ENCODE measurements around the gene SRSF1.

The SRSF1 gene

DNA sequence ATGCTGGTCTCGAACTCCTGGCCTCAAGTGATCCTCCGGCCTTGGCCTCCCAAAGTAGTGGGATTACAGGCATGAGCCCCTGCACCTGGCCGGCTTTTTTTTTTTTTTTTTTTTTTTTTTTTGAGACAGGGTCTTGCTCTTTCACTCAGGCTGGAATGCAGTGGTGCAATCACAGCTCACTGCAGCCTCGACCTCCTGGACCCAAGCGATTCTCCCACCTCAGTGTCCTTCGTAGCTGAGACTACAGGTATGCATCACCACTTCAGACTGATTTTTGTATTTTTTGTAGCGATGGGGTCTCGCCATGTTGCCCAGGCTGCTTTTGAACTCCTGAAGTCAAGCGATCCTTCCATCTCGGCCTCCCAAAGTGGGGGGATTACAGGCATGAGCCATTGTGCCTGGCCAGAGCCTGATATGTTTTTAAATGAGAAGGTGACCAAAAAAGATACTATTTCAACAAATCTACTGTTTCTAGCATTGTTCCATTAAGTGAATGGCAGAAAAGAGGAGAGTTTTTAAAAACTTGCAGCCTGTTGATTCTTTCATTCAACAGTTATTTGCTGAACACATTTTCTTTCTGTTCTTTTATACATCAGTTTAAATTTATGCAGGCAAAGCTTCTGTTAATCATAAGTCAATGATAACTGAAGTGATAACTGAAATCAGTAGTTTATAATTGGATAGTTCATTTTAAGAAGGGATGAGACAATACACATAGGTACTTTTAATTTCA lies 3.2 kb upstream of the SRSF1 start:
- DNase-seq, result no peak

DNA sequence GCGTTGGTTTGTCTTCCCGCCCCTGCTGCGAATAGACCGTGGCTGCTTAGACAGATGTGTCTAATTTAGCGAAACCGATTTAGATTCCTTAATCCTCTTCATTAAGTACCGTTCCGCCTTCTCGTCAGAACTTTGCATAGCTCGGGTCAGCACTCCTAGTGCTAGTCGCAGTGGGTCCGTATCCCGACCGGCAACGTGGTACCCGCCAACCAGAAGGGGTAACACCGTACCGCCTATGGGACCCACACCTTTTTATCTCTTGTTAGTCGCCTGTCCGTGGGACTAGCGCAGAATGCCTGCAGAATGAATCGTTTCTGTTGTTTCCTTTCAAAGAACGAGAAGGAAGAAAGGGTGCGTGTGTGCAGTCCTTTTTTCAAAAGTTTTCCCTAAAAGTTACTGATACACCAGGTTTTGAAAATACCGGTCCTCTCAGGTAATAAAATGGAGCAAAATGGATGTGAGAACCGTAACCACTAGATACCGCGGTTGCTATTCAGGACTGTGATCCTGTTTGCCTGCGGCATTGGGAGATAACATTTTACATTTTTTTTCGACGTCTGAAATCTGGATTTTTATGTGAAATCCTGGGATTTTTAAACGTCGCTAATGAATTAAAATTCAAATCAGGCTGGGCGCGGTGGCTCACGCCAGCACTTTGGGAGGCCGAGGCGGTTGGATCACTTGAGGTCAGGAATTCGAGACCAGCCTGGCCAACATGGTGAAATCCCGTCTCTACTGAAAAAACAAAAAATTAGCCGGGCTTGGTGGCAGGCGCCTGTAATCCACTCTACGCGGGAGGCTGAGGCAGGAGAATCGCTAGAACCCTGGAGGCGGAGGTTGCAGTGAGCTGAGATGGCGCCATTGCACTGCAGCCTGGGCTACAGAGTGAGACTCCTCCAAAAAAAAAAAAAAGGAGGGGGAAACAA lies 998 bp upstream of the SRSF1 start:
- DNase-seq, result no peak

DNA sequence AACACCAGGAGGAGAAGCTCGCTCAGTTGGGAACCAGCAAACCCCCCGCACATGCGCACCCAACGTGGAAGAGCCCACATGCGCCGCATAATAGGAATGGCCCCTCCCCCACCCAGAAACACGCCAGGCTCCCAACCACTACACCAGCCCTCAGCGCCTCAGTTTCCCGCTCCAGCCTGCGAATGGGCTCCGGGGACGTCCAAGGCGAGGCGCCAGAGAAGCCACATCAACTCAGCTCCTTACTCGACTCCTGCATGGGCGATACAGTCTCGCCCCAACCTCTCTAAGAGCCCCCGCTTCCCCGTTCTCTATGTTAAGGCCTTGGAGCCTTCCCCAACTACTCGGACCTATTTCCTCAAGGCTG lies 504 bp downstream of the SRSF1 start:
- DNase-seq, result peak; percentile 48

DNA sequence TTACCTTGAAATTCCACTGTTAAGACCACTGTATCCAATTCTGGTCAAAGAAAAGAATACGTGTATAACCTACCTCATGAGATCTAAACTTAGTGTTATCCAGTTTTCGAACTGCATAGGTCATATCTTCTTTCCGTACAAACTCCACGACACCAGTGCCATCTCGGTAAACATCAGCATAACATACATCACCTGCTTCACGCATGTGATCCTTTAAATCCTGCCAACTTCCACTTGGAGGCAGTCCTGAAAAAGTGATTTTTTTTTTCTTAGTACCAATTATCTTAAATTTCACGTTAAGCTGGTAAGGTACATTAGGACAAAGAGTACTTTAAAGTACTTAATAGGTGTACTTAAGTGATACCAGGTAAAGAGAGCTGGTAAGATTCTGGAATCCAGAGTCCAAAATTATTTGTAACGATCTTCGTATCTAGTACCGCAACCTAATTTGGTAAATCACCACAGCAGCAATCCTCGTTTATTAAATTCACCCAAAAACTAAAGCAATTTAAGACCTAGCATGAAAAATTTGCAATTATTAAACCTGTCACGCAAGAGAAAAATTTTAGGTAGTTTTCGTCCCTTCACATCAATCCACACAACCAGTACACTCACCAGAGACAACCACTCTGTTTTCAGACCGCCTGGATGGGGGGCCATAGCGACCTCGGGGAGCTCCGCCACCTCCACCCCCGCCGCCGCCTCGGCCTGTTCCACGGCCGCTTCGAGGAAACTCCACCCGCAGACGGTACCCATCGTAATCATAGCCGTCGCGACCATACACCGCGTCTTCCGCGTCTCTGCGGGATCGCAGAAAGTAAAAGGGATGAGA lies 1.1 kb downstream of the SRSF1 start:
- DNase-seq, result no peak

DNA sequence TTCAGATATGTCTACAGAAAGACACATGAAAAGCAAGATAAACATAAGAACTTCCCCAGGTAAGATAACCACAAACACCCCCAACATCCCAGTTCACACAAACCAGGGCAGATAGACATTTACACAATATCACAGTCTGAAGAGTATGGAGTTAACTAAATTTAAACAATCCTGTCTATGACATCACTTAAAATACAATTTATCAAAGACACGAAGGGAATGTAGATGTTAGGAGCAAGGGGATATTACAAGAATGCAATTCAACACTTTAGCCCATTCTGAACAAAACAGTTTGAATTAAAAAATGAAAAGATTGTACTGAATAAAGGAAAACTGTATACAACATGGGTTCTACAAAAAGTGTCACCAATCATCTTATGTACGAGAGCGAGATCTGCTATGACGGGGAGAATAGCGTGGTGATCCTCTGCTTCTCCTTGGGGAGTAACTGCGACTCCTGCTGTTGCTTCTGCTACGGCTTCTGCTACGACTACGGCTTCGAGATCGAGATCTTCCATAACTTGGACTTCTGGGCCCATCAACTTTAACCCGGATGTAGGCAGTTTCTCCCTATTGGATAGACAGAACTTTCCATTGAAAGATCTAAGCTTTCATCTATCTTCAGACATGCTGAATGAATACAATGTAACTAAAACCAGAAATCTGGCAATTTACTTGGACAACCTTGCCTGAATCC lies 1.9 kb downstream of the SRSF1 start:
- DNase-seq, result no peak

DNA sequence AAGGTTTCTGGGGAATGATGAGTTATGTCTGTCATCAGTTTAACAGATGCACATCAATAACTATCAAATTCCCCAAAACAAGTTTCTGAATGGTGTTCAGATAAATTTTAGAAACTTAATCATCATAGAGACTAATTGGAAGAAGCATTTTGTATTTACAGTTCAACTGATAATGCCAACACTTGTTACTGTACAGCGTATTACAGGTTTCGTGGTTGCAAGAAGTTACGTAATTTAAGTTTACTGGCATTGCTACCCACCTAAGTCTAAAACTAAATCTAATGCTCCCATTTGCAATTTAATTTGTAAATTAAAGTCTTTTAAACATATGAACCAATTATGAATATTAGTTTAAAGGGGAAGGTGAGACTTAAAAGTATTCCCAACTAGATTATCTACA lies 3.0 kb downstream of the SRSF1 start:
- DNase-seq, result no peak

DNA sequence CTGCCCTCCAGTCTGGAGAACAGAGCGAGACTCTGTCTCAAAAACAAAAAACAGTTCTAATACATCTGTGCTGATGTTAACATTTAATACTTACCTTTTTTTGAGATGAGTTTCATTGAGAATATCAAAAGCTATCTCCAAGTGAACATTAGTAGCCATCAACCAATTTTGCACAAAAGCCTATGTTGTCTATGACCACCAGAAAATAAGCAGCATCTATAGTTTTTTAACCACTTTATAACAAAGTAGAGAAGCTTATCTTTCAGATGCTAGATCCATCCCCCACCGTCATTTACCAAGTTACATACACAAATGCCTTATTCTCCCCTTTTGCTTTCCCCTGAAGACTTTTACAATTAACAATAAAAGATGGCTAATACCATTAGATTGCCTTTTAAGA lies 4.1 kb downstream of the SRSF1 start:
- no peak for DNase-seq

DNA sequence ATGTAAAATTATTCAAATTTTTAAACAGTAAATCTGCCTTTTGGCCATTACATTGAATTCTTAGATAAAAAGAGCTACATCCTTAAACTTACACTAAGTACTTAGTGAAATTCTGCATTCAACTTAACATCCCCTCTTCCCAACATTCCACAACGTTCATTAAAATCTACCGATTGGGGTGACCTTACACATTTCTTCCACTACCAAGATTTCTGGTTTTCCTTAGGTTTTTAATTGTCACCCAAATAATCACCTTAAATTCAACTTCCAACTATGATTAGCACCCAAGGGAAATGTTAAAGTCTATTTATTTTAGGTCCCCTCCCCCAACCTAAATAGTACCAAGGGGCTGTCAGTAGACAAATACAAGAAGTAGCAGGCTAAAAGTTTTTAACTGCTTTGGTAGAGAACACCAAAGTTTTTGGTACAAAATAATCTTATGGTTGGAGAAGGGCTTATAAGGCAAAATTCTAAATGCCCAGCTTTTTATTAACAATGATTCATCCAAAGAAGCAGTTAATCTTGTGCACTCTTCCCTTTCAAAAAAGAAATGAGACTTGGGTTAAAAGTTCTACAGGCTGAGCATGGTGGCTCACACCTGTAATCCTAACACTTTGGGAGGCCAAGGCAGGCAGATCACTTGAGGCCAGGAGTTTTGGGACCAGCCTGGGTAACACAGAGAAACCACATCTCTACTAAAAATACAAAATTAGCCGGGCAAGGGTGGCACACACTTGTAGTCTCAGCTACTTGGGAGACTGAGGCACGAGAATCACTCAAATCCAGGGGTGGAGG lies 4.7 kb downstream of the SRSF1 start:
- DNase-seq, result no peak

DNA sequence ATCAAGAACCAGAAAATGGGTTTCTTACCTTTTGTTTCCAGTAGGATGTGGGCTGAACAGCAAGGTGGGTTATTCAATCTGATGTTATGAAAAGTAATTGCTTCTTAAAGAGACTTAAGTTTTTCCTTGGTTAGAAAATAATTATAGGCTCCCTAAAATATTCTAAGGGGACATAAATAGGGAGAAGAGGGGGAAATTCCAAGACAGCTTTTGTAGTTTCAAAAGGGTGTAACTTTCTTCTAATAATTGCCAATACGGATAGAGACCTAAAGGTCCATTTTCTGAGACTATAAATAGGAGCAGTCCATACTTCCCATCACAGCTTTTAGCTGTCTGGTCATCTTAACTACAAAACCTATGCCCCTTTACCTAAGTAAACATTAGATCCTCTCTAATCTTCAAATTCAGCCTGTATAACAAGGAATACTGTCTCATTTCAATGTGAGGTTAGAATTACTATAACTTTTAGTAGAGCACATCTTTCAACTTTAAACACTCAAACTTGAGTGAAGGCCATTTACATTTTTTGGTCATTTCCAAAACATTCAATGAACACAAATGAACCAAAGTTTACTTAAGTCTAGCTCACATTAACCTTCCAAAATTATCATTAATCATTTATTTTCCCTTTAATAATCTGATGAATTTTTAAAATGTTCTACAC lies 5.5 kb downstream of the SRSF1 start:
- DNase-seq, result no peak

DNA sequence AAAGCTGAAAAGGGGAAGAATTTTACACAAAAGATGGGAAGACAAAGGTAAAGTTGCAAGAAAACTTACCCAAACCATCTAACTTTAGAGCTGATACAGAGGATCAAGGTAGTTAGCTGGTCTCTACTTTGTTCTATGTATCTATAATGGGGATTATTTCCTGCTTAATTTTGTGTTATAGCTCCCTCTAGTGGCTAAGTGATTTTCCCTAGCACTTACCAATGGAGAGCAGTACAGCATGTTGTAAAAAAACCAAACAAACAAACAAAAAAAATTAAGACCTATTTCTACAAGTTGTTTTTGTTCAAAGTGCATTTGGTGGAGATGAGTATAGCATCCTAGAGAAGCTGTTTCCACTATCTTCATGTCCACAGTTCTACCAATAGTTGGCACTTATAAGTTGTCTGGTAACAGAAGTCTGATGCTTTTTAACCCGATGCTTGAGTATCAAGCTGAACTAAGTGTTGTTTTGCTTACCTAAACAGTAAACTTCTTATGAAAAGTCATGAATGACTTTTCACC lies 7.5 kb downstream of the SRSF1 start:
- no peak for DNase-seq

DNA sequence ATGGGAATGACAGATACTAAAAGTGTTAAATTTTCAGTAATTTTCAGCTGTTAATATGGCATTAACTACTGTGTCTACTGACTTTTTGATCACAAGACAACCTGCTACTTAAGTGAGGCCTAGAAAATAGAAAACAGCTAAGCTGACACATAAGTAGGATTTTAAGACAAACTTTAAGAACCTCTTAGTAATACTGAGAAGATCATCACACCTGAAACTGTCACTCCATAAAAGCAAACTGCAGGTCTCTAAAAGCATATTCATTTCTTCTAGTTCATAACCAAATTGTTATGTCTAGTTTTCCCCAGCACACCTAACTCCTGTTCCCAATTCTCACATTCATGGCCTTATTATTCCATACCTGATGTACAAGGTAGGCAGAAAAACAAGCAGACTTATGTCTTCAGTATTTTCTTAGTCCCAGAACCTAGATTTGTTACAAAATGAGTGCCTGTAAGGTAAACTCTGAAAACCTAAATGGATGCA lies 8.0 kb downstream of the SRSF1 start:
- DNase-seq, result no peak

DNA sequence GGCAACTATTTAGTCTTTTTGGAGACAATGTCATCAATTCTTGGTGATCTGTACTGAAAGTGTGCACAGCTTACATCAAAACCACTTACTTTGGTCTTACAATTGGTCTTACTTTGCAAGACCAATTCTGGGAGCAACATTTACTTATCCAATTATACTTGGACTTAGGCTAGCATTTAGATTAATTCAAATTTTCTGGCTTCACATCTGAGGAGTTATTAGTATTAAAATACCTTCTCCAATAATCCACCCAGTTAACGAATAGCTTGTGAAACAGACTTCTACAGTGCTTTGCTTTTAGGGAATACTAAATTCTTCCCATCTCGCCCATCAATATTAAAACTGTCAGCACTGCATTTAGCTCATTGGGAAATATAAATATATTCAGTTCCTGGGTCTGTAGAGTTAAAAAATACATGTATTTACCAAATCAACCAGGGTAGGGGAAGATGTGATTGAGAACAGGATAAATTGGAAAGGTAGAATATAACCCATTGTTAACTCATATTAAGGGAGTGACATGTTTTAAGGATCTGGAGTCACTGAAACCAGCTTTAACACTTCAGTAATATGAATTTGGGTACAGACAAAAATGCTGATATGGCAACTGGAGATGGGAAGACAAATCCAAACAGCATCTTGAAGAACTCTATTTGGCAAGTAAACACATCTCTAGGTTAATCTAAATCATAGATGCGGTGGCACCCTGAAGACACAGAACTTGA lies 9.8 kb downstream of the SRSF1 start:
- no peak for DNase-seq

DNA sequence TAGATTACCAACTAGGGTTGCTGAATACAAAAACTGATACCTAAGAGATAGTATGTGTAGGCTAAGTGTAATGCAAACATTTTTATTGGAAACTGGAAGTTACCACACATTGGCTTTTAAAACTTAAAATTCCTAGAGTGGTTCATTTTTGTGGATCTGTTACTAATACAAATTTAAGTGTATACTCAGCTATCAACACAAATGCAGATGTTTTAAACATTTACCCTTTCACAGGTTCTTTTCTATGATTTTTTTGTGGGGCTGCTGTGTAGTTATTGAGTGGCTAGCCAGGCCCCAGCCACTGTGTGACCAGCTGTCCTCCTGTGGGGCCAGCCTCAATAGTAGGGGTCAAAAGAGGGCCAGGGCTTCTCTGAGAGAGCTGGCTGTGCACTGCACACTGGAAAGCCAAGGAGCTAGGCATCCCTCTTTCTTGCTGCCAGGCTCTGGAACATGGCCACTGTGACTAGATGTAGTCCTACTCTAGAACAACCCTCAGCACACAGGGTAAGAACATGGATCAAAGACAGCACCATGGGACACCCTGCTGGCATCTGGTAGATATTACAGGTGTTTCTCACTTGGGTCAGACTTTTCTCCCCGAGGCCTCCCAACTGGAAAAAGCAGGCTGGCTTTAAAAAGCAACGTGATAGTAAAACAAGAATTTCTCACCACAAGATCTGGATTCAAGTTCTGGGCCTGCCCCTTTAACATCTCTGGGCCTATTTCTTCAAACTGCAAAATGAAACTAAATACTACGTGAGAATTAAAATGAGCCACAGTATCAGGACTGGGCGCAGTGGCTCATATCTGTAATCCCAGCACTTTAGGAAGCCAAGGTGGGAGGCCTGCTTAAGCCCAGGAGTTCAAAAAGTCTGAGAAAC lies 11.7 kb downstream of the SRSF1 start:
- DNase-seq, result peak; percentile 46

DNA sequence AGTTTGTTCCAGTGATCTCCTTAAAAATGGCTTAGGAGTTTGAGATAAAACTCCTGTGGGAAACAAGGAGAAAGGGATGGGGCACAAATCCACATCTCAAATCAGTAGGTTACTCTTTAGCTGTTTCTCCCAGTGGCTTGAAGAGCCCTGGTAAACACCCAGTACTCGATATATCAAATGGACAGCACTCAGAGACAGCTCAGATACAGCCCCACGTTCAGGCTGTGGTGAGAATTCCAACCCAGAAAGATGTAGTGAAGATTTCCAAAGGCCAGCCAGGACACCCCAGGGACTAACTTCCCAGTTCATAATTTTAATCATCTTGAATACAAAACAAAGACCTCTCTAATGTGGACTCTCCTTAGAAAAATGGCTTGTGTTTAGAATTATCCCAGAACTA lies 12.6 kb downstream of the SRSF1 start:
- no peak for DNase-seq

DNA sequence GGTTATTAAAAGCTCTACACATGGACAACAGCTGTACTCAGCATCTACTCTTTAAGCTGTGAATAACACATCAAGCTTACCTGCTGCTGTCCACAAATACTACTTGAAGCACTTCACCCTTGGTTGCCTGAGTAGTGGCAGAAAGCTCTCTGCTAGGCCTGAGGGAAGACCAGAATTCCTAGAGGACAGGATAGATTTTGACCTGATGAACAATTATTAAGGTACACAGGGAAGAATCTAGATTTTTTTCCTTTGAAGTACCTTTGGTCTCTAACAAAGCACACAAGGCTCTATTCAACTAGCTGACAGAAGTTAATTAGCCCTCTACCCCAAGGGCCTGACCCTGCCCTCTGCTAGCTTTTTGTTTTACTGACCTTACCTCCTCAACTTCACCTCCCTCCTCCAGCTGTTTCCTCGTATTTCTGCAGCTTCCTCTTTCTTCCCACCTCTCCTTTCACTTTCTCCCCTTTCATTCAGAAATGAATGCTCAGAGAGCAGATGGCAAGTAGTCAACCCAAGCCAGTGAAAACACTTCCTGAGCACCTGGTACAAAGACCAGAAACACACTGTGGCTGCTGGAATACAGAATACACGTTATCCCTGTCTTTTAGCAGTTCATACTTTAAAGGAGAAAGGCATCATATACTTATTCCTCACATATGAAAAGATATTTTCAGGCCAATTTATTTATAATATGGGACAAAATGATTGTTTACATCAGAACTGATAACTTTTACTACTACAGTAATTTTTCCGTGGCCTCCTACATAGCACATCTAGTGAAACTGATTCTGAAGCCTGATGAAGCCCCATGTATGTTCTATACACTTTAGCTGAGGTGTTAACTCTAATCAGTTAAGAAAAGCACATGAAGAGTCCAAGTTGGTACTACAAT lies 13.3 kb downstream of the SRSF1 start:
- DNase-seq, result no peak

DNA sequence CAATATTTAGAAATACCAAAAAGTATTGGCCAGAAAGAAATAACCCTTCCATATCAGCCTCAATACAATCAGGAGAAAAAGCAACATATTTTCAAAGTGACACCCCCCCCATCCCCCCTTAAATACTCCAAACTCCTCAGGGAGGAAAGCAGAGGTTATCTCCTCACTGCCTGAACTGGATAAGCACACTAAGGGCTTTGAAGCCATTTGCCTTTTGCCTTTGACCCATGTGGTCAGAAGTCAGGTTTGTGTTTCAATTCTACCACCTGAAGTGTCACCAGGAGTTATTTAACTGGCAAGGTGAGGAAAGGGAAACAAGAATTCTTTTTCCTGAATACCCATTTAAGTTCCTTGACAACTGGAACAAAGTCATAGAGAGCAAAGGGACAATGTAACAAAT lies 15.5 kb downstream of the SRSF1 start:
- DNase-seq, result no peak

DNA sequence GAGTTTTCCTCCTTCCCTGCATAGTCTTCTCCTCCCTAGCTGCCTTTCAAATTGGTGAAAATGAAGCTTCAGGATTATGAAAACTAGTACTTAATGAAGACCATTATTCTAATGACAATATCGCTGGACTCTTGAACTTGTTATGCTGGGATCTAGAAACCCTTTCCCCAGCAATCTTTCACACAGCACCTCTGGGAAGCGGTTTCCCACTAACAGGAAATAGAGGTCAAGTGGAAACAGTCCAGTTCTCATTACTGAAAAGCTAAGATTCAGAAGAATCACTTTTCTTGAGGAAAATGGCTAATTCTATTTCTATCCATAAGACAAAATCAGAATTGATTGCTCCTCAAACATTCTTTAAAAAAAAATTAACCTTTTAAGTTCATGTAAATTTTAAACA lies 17.0 kb downstream of the SRSF1 start:
- no peak for DNase-seq

Measured in activated CD4-positive, alpha-beta T cell treated with anti-CD3 and anti-CD28 coated beads, Interleukin-2, amount 50 U/mL, for 1 hour (primary cell).